K562 treated with DMSO at 1 percent for 12 hours (cell line): ENCODE measurements around the gene EFCAB6. TPM values are rescaled to one million over a fixed set of nuclear protein-coding genes. Genes with fewer than 3 reads are reported as not detected.

Source experiments
- total RNA-seq: library from RNA; unstranded; fragments of 300-600 nt; gene quantifications from 2 replicates; pipeline ENCODE4 v1.2.3, GENCODE V29; 2022; ENCODE audit not compliant: insufficient read depth

The EFCAB6 gene
- total RNA-seq, result not detected in 2 replicates

GRCh38 chr22:43812149-43812842 is at the start of gene EFCAB6:
Gene EFCAB6 (minus strand): TSS chr22:43812305. CDS start chr22:43782318, 29,987 bp downstream.

Other genes with a start within 250 kb of the EFCAB6 start
- 0.23 and 0.42 TPM in 2 replicates for gene SULT4A1, start 50.2 kb upstream of the EFCAB6 start, total RNA-seq
- gene PNPLA5, start 79.7 kb upstream of the EFCAB6 start, total RNA-seq, result not detected in 2 replicates
- gene PNPLA3, start 111.5 kb upstream of the EFCAB6 start, total RNA-seq, result not detected in 2 replicates
- gene SAMM50, start 143.1 kb upstream of the EFCAB6 start, total RNA-seq, result 35.2 and 39.2 TPM in 2 replicates
- gene PARVB, start 212.0 kb upstream of the EFCAB6 start, total RNA-seq, result 20.8 and 21.2 TPM in 2 replicates